ENCODE data around the gene BIRC2. TPM values are rescaled to one million over a fixed set of nuclear protein-coding genes. Genes with fewer than 3 reads are reported as not detected.

Gene BIRC2
- polyA plus RNA-seq, 2 donors, result 11.1 to 17.5 TPM

DNA sequence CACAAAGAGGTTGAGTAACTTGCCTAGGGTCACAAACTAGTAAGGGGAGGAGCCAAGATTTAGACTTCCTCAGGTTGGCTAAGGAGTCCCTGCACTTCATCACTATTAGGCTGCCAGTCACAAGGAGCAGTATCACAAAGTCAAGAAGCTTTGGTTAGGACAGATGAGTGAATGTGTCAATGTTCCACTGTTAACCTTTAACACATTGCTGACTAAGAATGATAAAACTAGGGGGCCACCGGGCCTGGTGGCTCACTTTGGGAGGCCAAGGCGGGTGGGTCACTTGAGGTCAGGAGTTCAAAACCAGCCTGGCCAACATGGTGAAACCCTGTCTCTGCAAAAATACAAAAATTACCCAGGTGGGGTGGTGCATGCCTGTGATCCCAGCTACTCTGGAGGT is 73.5 kb downstream of the BIRC2 start:
- WGBS, 2 donors, result 70 to 80% methylated on average over 2 of the region's 2 CpGs
- Histone ChIP-seq H3K9me3 (ENCODE audit: control insufficient read depth in 2 of 2, insufficient read depth in 1 of 2, low read depth in 1 of 2, low read length in 1 of 2) (no peaks in the 10 kb centered on the region), H3K27ac (ENCODE audit: low read depth in 2 of 2, low read length in 1 of 2) (no peak overlapping the region), H3K27me3 (ENCODE audit: control insufficient read depth in 1 of 2, insufficient read depth in 2 of 2, low read length in 2 of 2) (no peaks in the 10 kb centered on the region), H3K36me3 (ENCODE audit: control insufficient read depth in 2 of 2, insufficient read depth in 2 of 2, low read length in 1 of 2) (peaks cover 0 to 3% of the 10 kb centered on the region in 2 donors), H3K4me3 (ENCODE audit: low read depth in 1 of 2, low read length in 2 of 2) (no peak overlapping the region), H3K4me1 (ENCODE audit: control insufficient read depth in 2 of 2, insufficient read depth in 2 of 2, low read length in 1 of 2) (no peaks in the 10 kb centered on the region)

DNA sequence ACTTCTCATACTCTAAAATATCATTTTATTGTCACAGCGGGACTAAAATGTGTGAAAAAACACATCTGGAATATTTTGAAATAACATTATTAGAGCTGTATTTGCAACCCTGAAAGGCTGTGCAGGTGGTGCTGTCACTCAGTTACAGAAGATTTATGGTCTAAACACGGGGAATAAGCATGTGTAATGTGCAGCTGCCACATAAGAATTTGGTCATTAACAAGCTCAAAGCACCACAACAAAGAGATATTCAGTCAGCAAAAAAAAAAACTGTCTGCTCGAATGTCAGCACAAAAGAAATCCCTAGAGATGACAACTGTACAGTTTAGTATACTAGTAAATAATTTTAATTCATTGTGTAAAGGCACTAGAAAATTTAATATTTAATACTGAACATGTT is 74.2 kb downstream of the BIRC2 start:
- H3K36me3 ChIP-seq (ENCODE audit: control insufficient read depth in 2 of 2, insufficient read depth in 2 of 2, low read length in 1 of 2), result peaks cover 0 to 3% of the 10 kb centered on the region in 2 donors
- H3K9me3 ChIP-seq (ENCODE audit: control insufficient read depth in 2 of 2, insufficient read depth in 1 of 2, low read depth in 1 of 2, low read length in 1 of 2), result no peaks in the 10 kb centered on the region
- H3K4me3 ChIP-seq (ENCODE audit: low read depth in 1 of 2, low read length in 2 of 2), result no peak overlapping the region
- H3K27me3 ChIP-seq (ENCODE audit: control insufficient read depth in 1 of 2, insufficient read depth in 2 of 2, low read length in 2 of 2), result no peaks in the 10 kb centered on the region
- 42 to 51% methylated on average over 3 of the region's 3 CpGs for WGBS, 2 donors
- no peaks in the 10 kb centered on the region for H3K4me1 ChIP-seq (ENCODE audit: control insufficient read depth in 2 of 2, insufficient read depth in 2 of 2, low read length in 1 of 2)
- no peak overlapping the region for H3K27ac ChIP-seq (ENCODE audit: low read depth in 2 of 2, low read length in 1 of 2)

DNA sequence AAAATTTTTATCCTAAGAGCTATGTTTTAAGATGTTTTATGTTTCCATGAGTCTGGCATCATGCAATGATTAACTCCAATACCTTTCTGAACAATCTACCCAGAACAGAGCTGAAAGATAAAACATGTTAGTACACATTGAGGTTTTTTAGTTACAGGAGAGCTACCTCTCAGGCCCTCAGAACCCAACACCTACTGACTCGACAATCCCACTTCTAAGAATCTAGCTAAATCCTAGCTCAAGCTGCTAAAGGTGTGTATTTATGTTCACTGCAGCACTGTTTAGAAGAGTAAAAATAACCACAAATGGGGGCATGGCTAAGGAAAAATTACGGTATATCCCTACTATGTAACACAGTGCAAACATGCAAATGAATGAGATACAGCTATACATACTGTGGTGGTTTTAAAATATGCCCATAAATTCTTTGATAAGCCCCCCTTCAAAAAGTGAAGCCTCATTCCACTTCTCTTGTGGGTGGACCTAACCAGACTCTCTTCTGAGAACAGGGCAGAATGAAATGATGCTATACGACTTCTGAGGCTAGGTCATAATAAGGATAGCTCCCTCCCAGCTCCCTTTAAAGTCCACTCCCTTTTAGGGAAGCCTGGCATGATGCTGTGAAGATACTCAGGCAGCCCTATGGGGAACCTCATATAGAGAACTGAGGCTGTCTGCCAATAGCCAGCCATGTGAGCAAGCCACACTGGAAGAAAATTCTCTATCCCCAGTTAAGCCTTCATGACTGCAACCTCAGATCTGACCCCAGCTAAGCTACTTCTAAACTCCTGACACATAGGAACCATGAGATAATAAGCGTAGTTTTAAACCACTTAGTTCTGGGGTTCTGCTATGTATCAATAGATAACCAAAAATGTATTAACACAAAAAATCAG is 76.1 kb downstream of the BIRC2 start:
- Histone ChIP-seq H3K27ac (ENCODE audit: low read depth in 2 of 2, low read length in 1 of 2) (no peak overlapping the region), H3K4me3 (ENCODE audit: low read depth in 1 of 2, low read length in 2 of 2) (no peak overlapping the region), H3K4me1 (ENCODE audit: control insufficient read depth in 2 of 2, insufficient read depth in 2 of 2, low read length in 1 of 2) (no peaks in the 10 kb centered on the region), H3K36me3 (ENCODE audit: control insufficient read depth in 2 of 2, insufficient read depth in 2 of 2, low read length in 1 of 2) (peaks cover 0 to 3% of the 10 kb centered on the region in 2 donors), H3K27me3 (ENCODE audit: control insufficient read depth in 1 of 2, insufficient read depth in 2 of 2, low read length in 2 of 2) (no peaks in the 10 kb centered on the region), H3K9me3 (ENCODE audit: control insufficient read depth in 2 of 2, insufficient read depth in 1 of 2, low read depth in 1 of 2, low read length in 1 of 2) (no peaks in the 10 kb centered on the region)
- 73 to 74% methylated on average over 4 of the region's 4 CpGs for WGBS, 2 donors

DNA sequence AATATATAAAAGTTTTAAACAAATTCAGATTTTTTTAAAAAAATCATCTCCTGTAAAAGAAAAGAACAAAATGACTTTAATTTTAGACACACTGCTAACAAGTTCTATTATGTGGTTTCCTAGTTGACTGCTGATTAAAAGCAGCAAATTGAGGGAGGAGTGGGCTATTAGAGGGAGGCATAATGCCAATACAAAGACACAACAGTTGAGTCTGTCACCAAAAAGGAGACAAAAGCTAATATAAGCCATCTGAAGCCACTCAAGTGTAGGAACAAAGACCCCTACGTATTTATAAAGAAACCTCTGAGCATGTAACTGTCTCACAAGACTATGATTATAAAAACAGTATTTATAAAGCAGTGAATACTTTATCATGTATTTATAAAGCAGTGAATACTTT is 76.9 kb downstream of the BIRC2 start:
- Histone ChIP-seq H3K36me3 (ENCODE audit: control insufficient read depth in 2 of 2, insufficient read depth in 2 of 2, low read length in 1 of 2) (peaks cover 0 to 3% of the 10 kb centered on the region in 2 donors), H3K4me3 (ENCODE audit: low read depth in 1 of 2, low read length in 2 of 2) (no peak overlapping the region), H3K27ac (ENCODE audit: low read depth in 2 of 2, low read length in 1 of 2) (no peak overlapping the region), H3K9me3 (ENCODE audit: control insufficient read depth in 2 of 2, insufficient read depth in 1 of 2, low read depth in 1 of 2, low read length in 1 of 2) (no peaks in the 10 kb centered on the region), H3K4me1 (ENCODE audit: control insufficient read depth in 2 of 2, insufficient read depth in 2 of 2, low read length in 1 of 2) (no peaks in the 10 kb centered on the region), H3K27me3 (ENCODE audit: control insufficient read depth in 1 of 2, insufficient read depth in 2 of 2, low read length in 2 of 2) (no peaks in the 10 kb centered on the region)
- 81 to 88% methylated on average over 1 of the region's 1 CpG for WGBS, 2 donors

DNA sequence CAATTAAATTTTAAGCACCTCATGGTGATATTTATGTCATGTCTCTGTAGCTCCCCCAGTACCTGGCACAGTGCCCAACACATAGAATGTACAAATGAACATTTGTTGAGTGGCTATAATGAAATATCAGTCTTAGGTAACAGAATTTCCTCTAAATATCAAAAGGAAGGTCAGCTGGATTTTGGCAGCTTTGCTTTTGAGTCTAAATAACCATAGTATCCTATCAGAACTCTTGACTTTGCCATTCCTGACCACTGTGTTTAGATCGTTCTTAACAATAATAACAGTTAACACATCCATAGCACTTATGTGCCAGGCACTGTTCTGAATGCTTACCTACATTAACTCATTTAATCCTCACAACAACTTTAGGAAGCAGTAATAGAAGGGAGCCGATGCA is 79.0 kb downstream of the BIRC2 start:
- no peaks in the 10 kb centered on the region for H3K9me3 ChIP-seq (ENCODE audit: control insufficient read depth in 2 of 2, insufficient read depth in 1 of 2, low read depth in 1 of 2, low read length in 1 of 2)
- 78 to 90% methylated on average over 2 of the region's 2 CpGs for WGBS, 2 donors
- H3K27me3 ChIP-seq (ENCODE audit: control insufficient read depth in 1 of 2, insufficient read depth in 2 of 2, low read length in 2 of 2), result no peaks in the 10 kb centered on the region
- peaks cover 0 to 3% of the 10 kb centered on the region in 2 donors for H3K4me1 ChIP-seq (ENCODE audit: control insufficient read depth in 2 of 2, insufficient read depth in 2 of 2, low read length in 1 of 2)
- H3K27ac ChIP-seq (ENCODE audit: low read depth in 2 of 2, low read length in 1 of 2), result no peak overlapping the region
- H3K36me3 ChIP-seq (ENCODE audit: control insufficient read depth in 2 of 2, insufficient read depth in 2 of 2, low read length in 1 of 2), result no peaks in the 10 kb centered on the region
- no peak overlapping the region for H3K4me3 ChIP-seq (ENCODE audit: low read depth in 1 of 2, low read length in 2 of 2)

DNA sequence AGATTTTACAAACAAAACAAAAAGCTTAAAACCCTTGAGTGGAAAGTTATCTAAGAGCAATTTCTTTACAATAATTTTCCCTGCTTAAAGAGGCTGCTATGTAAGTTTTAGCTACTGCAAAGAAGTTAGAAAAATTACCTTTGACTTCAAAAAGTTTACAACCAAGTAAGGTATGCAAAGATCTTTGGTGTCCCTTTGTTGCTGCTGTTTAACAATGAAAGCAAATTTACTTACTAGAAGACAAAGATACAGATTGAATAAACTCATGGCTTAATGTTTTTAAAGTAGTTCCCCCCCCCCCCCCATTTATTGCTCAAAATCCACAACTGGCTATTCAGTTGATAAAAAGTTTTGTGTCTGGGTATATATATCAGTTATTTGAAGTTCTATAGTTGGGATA is 79.6 kb downstream of the BIRC2 start:
- H3K4me1 ChIP-seq (ENCODE audit: control insufficient read depth in 2 of 2, insufficient read depth in 2 of 2, low read length in 1 of 2), result peaks cover 0 to 3% of the 10 kb centered on the region in 2 donors
- no peak overlapping the region for H3K27ac ChIP-seq (ENCODE audit: low read depth in 2 of 2, low read length in 1 of 2)
- no peak overlapping the region for H3K4me3 ChIP-seq (ENCODE audit: low read depth in 1 of 2, low read length in 2 of 2)
- H3K36me3 ChIP-seq (ENCODE audit: control insufficient read depth in 2 of 2, insufficient read depth in 2 of 2, low read length in 1 of 2), result no peaks in the 10 kb centered on the region
- no peaks in the 10 kb centered on the region for H3K9me3 ChIP-seq (ENCODE audit: control insufficient read depth in 2 of 2, insufficient read depth in 1 of 2, low read depth in 1 of 2, low read length in 1 of 2)
- H3K27me3 ChIP-seq (ENCODE audit: control insufficient read depth in 1 of 2, insufficient read depth in 2 of 2, low read length in 2 of 2), result no peaks in the 10 kb centered on the region

DNA sequence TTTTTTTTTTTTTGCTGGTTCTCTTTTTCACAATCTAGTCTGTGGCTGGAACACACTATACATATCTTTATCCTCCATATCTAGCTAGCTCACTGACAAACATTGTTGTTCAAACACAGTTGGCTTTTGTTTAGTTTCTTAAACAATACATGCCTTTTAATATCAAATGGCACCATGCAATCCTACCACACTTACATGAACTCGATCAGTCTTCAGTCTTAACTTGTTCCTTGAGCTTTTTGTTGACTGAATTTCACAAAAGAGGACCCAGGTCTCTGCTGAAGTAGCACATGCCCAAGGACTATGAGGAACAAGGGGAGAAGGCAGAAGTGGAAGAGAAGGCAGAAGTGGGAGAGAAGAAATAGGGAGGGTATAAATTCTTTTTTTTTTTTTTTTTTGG is 80.1 kb downstream of the BIRC2 start:
- H3K27ac ChIP-seq (ENCODE audit: low read depth in 2 of 2, low read length in 1 of 2), result no peak overlapping the region
- 0 to 1% methylated on average over 1 of the region's 1 CpG for WGBS, 2 donors

More for the DNA sequence above, 80.1 kb downstream of the BIRC2 start:
- no peaks in the 10 kb centered on the region for H3K27me3 ChIP-seq (ENCODE audit: control insufficient read depth in 1 of 2, insufficient read depth in 2 of 2, low read length in 2 of 2)
- H3K4me1 ChIP-seq (ENCODE audit: control insufficient read depth in 2 of 2, insufficient read depth in 2 of 2, low read length in 1 of 2), result peaks cover 0 to 3% of the 10 kb centered on the region in 2 donors
- no peaks in the 10 kb centered on the region for H3K9me3 ChIP-seq (ENCODE audit: control insufficient read depth in 2 of 2, insufficient read depth in 1 of 2, low read depth in 1 of 2, low read length in 1 of 2)
- H3K4me3 ChIP-seq (ENCODE audit: low read depth in 1 of 2, low read length in 2 of 2), result no peak overlapping the region
- H3K36me3 ChIP-seq (ENCODE audit: control insufficient read depth in 2 of 2, insufficient read depth in 2 of 2, low read length in 1 of 2), result no peaks in the 10 kb centered on the region

Other genes with a start within 250 kb of the BIRC2 start
- 10 to 100 TPM; 30.6 to 39.5 TPM for gene YAP1, start 236.8 kb upstream of the BIRC2 start, polyA plus RNA-seq
- gene BIRC3, start 29.7 kb upstream of the BIRC2 start, polyA plus RNA-seq, result 1 to 10 TPM; 2.2 to 9.8 TPM
- 10 to 100 TPM; 24.5 to 46.2 TPM for gene TMEM123, start 105.6 kb downstream of the BIRC2 start, polyA plus RNA-seq
- under 1 TPM; 0.10 to 0.42 TPM for gene MMP7, start 183.5 kb downstream of the BIRC2 start, polyA plus RNA-seq

Measured in esophagus (tissue), 2 donors.